ENCODE results near the gene PRR14L.

- TF ChIP-seq CTCF (conservative IDR thresholded peaks at IDR 0.05) (no peak), ZFX (IDR thresholded peaks at IDR 0.05) (no peak)
These were observed 34.7 kb downstream of the PRR14L start for GRCh38 chr22:31715147-31715778.

Data from C4-2B (cell line).